Measurements from ENCODE around the gene C4B. TPM values are rescaled to one million over a fixed set of nuclear protein-coding genes. Genes with fewer than 3 reads are reported as not detected.
A peak's percentile ranks its signal among the peaks of the same experiment; 100 is the strongest.
"Not testable (repeated sequence)": the region's sequence is repeated elsewhere in the genome, so short reads cannot be mapped to it uniquely, and the experiment has no call there.

The C4B gene
- total RNA-seq, 3 donors from 2014 or later = 5.6 to 323 (median 298) TPM

DNA sequence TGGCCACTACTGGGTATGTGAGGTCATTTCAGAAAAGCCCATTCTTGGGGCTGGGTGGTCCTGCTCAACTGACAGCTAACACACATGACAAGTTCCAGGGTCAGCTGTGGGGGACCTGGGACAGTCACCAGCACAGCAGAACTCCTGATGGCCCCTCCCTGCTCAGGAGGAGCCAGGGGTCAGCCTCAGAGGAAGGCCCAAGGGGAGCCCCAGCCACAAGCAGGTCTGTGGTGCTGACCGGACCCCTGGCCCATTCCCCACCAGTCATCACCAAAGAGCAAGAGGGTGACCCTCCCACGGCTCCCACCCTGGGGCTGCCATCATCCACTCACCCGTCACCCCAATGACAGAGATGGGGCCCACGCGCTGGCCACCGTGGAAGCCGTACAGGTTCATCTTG is 41.7 kb downstream of the C4B start:
- peak overlapping the region in 1 of 2 donors; percentile 43 for H3K27ac ChIP-seq
- H3K36me3 ChIP-seq = no peaks in the 10 kb centered on the region
- intact Hi-C loops (cut with DNase I; ENCODE audit: low total_unique reads) = no loop called here
- no peak for DNase-seq (ENCODE audit: low spot score in 2 of 2)
- H3K4me1 ChIP-seq = no peaks in the 10 kb centered on the region
- no peak overlapping the region for H3K4me3 ChIP-seq
- H3K27me3 ChIP-seq = no peaks in the 10 kb centered on the region
- no peaks in the 10 kb centered on the region for H3K9me3 ChIP-seq
- no peak for TF ChIP-seq POLR2AphosphoS5 (IDR thresholded peaks at IDR 0.05)

DNA sequence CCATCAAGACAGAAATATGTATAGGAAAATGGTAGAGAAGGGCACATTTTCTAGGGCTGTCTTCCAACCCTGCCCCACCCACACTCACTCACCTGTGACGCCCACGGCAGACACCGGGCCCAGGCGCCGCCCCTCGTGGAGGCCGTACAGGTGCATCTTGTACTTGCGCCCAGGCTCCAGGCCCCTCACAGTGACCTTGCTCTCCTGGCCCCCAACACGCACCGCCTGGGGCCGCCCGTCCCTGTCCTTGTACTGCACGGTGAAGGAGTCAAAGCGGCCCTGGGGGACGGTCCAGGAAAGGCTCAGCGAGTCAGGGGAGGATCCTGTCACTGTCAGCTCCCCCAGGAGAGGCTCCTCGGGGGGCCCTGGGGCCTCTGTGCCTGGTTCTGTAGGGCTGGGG is 43.4 kb downstream of the C4B start:
- Histone ChIP-seq H3K4me3 (no peak overlapping the region), H3K4me1 (no peaks in the 10 kb centered on the region), H3K36me3 (no peaks in the 10 kb centered on the region), H3K27me3 (no peaks in the 10 kb centered on the region), H3K9me3 (no peaks in the 10 kb centered on the region), H3K27ac (peak overlapping the region in 1 of 2 donors; percentile 19)
- TF ChIP-seq POLR2AphosphoS5 (IDR thresholded peaks at IDR 0.05) = no peak
- TF ChIP-seq POLR2A (IDR thresholded peaks at IDR 0.05) = no peak
- TF ChIP-seq, protein P1, sequence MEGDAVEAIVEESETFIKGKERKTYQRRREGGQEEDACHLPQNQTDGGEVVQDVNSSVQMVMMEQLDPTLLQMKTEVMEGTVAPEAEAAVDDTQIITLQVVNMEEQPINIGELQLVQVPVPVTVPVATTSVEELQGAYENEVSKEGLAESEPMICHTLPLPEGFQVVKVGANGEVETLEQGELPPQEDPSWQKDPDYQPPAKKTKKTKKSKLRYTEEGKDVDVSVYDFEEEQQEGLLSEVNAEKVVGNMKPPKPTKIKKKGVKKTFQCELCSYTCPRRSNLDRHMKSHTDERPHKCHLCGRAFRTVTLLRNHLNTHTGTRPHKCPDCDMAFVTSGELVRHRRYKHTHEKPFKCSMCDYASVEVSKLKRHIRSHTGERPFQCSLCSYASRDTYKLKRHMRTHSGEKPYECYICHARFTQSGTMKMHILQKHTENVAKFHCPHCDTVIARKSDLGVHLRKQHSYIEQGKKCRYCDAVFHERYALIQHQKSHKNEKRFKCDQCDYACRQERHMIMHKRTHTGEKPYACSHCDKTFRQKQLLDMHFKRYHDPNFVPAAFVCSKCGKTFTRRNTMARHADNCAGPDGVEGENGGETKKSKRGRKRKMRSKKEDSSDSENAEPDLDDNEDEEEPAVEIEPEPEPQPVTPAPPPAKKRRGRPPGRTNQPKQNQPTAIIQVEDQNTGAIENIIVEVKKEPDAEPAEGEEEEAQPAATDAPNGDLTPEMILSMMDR (IDR thresholded peaks at IDR 0.05) = no peak
- intact Hi-C loops (cut with DNase I; ENCODE audit: low total_unique reads) = no loop called here
- no peak for DNase-seq (ENCODE audit: low spot score in 2 of 2)

DNA sequence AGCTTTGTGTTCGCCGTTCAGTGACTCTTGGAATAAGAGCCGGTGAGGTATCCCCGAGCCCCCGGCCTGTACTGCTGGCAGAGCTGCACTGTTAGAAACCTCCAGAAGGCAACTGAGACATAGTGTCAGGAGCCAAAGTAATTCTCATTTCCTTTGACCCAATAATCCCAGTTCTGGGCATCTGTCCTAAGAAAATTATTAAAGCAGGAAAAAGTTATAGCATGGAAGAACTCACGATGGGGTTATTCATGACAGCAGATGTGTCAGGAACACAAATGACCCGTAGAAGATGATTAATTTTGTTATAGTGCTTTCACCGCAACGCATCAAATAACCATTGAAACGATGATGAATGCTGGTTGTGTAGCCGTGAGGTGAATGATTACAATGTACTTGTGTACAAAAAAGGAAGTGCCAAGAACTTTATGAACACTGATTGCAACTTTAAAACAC is 43.9 kb downstream of the C4B start:
- peak overlapping the region in 1 of 2 donors; percentile 19 for H3K27ac ChIP-seq
- no peaks in the 10 kb centered on the region for H3K9me3 ChIP-seq
- no peaks in the 10 kb centered on the region for H3K4me1 ChIP-seq
- H3K4me3 ChIP-seq = no peak overlapping the region
- no peaks in the 10 kb centered on the region for H3K27me3 ChIP-seq
- intact Hi-C loops (cut with DNase I; ENCODE audit: low total_unique reads) = no loop called here
- no peak for DNase-seq (ENCODE audit: low spot score in 2 of 2)
- TF ChIP-seq POLR2AphosphoS5 (IDR thresholded peaks at IDR 0.05) (no peak), POLR2A (IDR thresholded peaks at IDR 0.05) (no peak)
- TF ChIP-seq, protein P1 (IDR thresholded peaks at IDR 0.05) = no peak
- H3K36me3 ChIP-seq = no peaks in the 10 kb centered on the region

DNA sequence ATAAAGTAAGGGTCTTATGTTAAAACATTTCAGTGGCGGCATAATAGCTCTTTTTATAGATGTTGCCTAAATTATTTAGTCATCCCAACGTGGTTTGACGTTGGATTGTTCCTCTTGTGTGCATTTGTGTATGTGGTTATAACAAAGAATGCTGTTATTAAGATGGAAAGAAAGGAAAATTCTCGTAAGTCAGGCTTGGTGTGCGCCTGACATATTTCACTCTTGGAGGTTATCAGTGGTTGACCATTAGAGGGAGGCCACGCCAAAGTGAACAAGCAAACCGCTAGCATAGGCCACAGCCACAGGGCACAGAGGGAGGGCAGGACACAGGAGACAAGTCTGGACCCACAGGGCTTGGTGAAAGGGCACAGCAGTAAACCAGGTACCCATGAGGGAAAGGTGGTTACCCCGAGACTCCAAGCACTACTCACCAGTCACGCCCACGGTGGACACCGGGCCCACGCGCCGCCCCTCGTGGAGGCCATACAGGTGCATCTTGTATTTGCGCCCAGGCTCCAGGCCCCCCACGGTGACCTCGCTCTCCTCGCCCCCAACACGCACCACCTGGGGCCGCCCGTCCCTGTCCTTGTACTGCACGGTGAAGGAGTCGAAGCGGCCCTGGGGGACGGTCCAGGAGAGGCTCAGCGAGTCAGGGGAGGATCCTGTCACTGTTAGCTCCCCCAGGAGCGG is 46.5 kb downstream of the C4B start:
- no peaks in the 10 kb centered on the region for H3K27me3 ChIP-seq
- H3K36me3 ChIP-seq = no peaks in the 10 kb centered on the region
- DNase-seq (ENCODE audit: low spot score in 2 of 2) = no peak
- H3K27ac ChIP-seq = peak overlapping the region in 1 of 2 donors; percentile 19
- H3K4me1 ChIP-seq = no peaks in the 10 kb centered on the region
- intact Hi-C loops (cut with DNase I; ENCODE audit: low total_unique reads) = no loop called here
- TF ChIP-seq, protein P1 (IDR thresholded peaks at IDR 0.05) = no peak
- TF ChIP-seq POLR2AphosphoS5 (IDR thresholded peaks at IDR 0.05) (no peak), POLR2A (IDR thresholded peaks at IDR 0.05) (no peak)
- H3K9me3 ChIP-seq = no peaks in the 10 kb centered on the region
- H3K4me3 ChIP-seq = no peak overlapping the region

DNA sequence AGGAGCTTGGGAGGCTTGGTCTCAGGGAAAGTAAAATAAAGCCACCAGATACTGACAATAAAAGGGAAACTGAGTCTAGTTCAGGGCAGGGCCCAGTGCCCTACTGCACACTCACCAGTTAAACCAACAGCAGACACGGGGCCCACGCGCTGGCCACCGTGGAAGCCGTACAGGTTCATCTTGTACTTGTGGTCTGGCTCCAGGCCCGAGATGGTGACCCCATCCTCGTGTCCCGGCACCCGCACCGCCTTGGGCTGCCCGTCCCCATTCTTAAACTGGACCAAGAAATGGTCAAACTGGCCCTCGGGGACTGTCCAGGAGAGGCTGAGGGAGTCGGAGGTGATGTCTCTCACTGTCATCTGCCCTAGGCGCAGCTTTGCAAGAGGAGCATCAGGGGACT is 50.1 kb downstream of the C4B start:
- no peaks in the 10 kb centered on the region for H3K27me3 ChIP-seq
- no peaks in the 10 kb centered on the region for H3K4me1 ChIP-seq
- H3K27ac ChIP-seq = no peak overlapping the region
- H3K9me3 ChIP-seq = no peaks in the 10 kb centered on the region
- H3K4me3 ChIP-seq = no peak overlapping the region
- intact Hi-C loops (cut with DNase I; ENCODE audit: low total_unique reads) = no loop called here
- no peaks in the 10 kb centered on the region for H3K36me3 ChIP-seq
- TF ChIP-seq POLR2AphosphoS5 (IDR thresholded peaks at IDR 0.05) (no peak), POLR2A (IDR thresholded peaks at IDR 0.05) (no peak)
- TF ChIP-seq, protein P1 (IDR thresholded peaks at IDR 0.05) = no peak
- no peak for DNase-seq (ENCODE audit: low spot score in 2 of 2)

DNA sequence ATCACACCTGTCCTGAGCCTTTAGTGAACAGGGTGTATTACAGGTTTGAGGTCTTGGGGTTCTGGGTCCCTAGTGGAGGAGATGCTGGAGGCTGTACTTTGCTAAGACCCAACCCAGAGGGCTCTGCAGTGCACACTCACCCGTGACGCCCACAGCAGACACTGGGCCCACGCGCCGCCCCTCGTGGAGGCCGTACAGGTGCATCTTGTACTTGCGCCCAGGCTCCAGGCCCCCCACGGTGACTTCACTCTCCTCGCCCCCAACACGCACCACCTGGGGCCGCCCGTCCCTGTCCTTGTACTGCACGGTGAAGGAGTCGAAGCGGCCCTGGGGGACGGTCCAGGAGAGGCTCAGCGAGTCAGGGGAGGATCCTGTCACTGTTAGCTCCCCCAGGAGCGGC is 52.9 kb downstream of the C4B start:
- intact Hi-C loops (cut with DNase I; ENCODE audit: low total_unique reads); H3K4me3 ChIP-seq; H3K27me3 ChIP-seq; H3K36me3 ChIP-seq; H3K4me1 ChIP-seq; H3K9me3 ChIP-seq; DNase-seq (ENCODE audit: low spot score in 2 of 2); H3K27ac ChIP-seq: not testable (repeated sequence)

DNA sequence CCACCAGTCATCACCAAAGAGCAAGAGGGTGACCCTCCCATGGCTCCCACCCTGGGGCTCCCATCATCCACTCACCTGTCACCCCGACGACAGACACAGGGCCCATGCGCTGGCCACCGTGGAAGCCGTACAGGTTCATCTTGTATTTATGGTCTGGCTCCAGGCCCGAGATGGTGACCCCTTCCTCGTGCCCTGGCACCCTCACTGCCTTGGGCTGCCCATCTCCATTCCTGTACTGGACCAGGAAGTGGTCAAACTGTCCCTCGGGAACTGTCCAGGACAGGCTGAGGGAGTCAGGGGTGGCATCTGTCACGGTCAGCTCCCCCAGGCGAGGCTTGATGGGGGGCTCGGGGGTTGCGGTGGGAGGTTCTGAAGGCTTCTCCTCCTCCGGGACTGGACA is 53.7 kb downstream of the C4B start:
- intact Hi-C loops (cut with DNase I; ENCODE audit: low total_unique reads); H3K27me3 ChIP-seq; DNase-seq (ENCODE audit: low spot score in 2 of 2); H3K4me3 ChIP-seq; H3K36me3 ChIP-seq; H3K4me1 ChIP-seq; H3K9me3 ChIP-seq: not testable (repeated sequence)
- peak overlapping the region in 1 of 2 donors; percentile 58 for H3K27ac ChIP-seq

All from breast epithelium (tissue), 4 donors.